COLO829 (cell line): ENCODE measurements around the gene SH3RF3.
"Not testable (repeated sequence)": the region's sequence is repeated elsewhere in the genome, so short reads cannot be mapped to it uniquely, and the experiment has no call there.

ENCODE experiments used
- DNase-seq: peaks from one replicate; pipeline ENCODE4 v3.0.0; 2012; ENCODE audit warnings: low spot score

The SH3RF3 gene

DNA sequence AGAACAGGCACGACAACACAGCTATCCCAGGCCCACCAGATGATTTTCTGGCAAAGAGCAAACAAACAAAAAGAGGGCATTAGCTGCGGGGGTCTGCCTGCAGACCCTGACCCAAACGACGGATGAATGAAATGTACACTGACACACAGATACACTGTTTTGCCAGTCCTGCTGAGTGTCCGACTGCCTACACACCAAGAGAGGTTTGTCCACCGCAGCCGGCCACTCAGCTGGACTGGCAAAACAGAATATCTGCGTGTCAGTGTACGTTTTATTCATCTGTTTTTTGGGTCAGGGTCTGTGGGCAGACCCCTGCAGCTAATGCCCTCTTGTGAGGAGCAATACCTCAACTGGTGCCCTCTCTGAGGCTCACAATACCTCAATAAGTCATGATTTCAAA, 10.7 kb upstream of the SH3RF3 start:
- no peak for DNase-seq

DNA sequence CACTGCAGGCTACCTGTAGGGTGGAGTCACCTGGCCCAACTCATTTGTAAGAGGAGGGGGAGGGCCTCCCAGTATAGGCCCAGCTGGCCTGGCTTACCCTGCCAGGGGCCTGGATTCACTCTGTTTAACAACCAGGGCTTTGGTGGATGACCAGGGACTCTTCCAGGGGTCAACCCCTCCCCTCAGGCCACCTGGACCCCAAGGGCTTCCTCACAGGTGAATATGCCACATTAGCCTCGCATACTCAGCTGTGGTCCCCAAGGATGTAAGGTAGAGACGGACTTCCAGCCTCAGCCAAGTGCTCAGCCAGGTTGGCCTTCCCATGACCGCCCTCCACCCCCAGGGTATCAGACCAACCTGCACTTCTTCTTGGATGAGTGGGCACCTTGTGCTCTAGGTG, 8.8 kb upstream of the SH3RF3 start:
- no peak for DNase-seq

DNA sequence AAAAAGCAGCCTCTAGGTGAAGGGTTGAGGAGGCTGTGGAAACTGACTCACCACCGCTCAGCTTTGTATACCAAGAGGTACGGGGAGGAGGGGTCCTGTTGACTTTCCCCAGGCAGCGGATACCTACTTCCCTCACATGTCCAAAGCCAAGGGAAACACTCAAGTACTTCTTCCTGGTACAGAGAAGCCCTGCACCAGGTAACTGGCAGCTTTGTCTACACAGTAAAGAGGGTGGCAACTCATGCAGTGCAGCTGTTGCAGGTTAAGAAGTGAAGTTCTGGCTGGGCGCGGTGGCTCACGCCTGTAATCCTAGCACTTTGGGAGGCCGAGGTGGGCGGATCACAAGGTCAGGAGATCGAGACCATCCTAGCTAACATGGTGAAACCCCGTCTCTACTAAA, 8.3 kb upstream of the SH3RF3 start:
- DNase-seq, result not testable (repeated sequence)

DNA sequence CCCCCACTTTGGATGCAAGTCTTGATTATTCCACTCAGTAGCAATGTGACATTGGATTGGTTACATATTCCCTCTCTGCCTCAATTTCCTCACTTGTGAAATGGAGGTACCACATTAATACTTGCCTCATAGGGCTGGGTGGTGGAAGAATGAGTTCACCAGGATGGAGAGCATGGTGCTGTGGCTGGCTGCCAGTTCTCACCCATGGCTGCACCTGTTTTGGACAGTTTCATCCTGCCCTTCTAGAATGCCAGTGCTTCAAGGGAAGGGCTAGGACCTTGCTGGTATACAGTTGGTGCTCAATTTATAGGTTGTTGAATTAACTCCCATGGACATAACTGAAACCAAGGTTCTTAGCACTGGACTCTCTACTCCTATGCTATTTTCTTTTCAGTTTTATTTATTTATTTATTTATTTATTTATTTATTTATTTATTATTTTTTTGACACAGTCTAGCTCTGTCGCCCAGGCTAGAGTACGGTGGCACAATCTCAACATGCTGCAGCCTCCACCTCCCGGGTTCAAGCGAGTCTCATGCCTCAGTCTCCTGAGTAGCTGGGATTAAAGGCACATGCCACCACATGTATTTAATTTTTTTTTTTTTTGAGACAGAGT, 5.3 kb upstream of the SH3RF3 start:
- DNase-seq, result no peak

DNA sequence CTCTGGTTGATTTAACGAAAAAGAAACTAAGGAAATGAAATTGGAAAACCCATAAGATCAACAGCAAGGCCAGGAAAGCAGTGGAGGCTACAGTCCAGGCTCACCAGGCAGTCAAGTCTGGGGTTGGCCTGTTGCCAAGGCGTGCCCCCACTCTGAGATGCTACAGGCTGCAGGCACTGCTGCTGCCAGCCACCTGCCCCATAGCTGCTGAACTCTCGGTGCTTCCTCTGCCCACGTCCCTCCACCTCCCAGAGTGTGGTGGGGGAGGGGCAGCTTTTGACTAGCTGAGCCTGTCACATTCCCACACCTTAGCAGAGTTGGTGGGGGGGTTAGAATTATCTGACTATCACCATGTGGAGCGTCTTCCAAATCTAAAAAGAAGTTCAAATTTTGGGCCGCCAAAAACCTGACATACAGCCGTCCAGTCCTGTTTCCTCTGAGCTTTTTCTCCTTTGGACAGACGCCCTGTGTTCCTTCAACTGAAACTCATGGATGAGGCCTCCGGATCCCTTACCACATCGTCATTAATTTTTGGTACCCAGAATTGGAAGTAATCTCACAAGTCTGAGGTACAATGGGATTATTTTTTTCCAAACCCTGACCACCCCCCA, 3.9 kb upstream of the SH3RF3 start:
- no peak for DNase-seq

DNA sequence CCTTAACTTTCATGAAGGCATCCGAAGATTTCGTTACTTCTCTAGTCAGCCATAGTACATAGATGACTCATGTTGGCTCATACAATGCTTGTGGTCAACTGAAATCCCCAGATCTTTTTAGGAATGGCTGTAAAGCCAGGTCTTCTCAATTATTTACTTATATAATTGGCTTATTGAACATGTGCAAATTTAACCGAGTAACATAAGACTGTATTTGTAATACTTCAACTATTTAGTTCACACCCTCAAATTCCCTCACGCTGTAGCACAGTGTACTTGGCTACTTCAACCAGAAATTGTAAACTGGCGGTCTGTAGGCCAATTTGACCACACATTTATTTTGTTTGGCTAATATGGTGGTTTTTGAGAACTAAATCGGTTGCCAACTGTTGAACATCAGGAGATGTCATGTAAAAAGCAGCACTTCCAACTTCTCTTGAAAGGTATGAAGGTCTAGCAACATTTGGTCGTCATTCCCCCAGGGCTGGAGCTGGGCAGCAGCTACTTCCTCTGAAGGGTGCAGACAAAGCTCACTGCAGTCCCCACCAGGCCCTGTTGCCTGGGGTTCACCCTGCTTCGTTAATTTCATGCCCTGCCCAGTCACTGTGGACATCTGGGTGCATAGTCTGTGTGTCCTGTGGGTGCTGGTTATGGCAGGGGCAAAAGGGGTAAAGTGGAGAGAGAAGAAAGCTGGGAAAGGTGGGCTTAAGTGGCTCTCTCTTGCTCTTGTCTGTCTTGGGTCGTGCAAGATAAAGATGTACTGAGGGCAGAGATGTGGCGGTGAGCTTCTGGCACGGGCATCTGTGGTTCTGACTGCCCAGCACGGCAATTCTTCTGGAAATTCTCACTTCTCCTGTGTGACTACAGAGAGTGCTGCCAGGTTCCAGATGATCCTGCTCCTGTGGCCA, 3.2 kb upstream of the SH3RF3 start:
- peak; percentile 62 for DNase-seq

DNA sequence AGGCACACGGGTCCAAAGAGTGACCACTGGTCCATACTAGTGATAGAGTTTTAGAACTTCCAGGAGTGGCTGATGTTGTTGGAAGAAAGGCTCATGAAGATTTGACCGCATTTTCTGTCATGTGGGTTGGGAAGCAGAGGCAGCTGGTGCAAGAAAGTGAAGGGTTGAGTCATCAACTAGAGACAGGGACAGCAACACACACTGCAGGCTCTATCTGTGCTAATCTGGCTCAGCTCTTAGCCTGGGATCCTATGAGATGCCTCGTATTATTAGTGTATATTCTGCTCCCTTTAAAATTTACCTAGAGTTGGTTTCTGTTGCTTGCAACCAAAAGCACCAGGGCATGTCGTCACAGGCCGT, 2.5 kb upstream of the SH3RF3 start:
- peak; percentile 45 for DNase-seq

DNA sequence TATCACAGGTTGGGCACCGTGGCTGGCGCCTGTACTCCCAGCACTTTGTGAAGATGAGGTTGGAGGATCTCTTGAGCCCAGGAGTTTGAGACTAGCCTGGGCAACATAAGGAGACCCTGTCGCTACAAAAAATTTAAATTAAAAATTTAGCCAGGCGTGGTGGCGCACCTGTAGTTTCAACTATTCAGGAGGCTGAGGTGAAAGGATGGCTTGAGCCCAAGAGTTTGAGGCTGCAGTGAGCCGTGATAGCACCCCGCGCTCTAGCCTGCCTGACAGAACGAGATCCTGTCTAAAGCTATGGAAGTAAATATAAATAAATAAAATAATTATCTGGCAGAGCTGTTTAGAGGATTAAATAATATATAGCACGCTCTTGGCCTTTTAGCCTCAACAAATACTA, 1.4 kb upstream of the SH3RF3 start:
- no peak for DNase-seq

DNA sequence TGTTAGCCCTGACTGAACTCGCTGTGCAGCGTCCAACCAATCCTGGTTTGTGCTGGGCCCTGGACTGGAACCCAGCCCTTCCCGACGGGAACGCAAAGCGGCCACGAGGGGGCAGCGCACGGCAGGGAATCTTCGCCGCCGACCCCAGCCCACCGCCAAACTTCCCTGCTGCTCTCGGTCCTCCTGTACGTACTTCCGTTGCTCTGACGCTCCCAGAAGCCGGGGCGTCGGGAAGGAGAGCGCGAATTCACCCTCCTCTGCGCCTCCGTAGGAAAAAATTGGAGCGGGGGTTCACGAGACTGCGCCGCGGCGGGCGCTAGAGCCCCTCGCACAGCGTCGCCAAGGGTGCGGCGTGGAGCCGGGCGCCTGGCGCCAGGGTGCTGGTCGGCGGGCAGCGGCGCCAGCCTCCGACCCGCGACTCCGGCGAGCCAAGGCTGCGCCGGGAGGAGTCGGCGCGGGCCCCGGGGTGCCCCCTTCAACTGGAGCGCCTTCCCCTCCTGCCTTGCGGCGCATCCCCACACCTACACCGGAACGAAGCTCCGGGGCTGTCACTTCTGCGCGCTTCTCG, 873 bp upstream of the SH3RF3 start:
- peak; percentile 70 for DNase-seq

DNA sequence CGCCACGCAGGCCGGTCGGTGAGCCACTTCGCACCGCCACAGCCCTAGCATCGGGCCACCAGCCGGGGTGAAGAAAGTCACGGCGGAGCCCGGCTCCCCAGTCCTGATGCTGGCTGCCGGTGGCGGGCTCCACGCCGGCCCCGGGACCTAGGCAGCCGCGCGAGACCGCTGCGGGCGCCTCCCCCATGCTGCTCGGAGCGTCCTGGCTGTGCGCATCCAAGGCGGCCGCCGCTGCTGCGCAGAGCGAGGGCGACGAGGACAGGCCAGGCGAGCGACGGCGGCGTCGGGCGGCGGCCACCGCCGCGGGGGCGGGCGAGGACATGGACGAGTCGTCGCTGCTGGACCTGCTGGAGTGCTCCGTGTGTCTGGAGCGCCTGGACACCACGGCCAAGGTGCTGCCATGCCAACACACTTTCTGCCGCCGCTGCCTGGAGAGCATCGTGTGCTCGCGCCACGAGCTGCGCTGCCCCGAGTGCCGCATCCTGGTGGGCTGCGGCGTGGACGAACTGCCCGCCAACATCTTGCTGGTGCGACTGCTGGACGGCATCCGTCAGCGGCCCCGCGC, 433 bp downstream of the SH3RF3 start:
- no peak for DNase-seq

DNA sequence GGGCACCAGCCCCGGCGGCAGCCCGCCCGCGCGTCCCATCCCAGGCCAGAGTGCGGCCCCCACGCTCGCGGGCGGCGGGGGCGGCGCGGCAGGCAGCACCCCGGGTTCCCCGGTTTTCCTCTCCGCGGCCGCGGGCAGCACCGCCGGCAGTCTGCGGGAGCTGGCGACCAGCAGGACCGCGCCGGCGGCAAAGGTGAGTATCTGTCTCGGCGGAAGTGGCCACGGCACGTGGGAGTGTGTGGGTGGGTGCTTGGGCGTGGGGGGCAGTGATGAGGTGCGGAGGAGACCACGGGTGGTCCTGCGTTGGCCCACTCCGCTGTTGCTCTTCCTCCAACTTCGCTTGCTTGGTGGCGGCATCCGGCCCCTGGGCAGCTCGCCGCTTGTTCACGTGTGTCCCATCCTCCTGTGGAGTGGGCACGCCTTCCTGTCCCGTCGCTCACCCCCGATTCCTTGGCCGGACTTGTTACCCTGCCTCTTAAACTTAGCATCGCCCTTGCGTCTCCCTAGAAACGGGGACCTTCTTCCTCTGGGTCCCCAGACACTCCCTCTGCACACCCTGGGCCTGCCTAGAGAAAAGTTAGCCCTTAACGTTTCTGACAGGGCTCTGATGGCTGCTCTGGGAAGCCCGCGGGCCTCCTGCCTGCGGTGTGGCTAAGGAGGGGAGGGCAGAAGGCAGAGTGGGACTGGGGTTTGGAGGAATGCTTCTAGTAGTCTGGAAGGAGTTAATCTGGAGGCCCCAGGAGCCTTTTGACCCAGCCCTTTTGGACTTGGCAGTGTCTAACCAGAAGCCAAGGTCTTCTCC, 1.1 kb downstream of the SH3RF3 start:
- no peak for DNase-seq

DNA sequence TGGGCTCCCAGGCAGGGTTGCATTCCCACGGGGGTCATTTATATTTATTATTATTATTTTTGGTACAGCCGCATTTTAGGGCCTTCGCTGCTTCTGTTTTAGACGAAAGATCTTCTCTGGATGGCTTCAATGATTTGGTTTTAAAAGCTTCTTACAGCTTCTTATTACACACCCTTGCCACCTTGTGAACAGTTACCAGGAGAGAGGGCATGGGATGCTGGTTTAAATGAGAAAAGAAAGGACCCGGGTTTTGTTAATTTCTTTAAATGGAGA, 1.7 kb downstream of the SH3RF3 start:
- DNase-seq, result no peak

DNA sequence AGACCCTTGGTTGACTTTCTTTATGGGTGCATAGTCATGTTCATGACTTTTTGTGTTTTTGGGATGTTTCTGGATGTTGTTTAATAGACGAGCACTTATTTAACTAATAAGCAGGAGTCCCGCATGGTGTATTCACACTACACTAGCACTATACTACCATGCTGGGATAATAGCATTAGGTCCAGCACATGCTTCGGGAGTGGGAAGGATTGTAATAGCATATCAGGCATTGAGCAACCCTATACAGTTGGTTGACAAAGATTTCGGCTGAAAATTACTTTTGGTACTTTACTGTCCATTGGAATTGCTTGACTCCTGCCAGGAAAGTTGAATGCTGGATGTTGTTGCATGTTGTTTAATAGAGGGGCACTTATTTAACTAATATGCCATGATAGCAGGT, 2.8 kb downstream of the SH3RF3 start:
- no peak for DNase-seq

DNA sequence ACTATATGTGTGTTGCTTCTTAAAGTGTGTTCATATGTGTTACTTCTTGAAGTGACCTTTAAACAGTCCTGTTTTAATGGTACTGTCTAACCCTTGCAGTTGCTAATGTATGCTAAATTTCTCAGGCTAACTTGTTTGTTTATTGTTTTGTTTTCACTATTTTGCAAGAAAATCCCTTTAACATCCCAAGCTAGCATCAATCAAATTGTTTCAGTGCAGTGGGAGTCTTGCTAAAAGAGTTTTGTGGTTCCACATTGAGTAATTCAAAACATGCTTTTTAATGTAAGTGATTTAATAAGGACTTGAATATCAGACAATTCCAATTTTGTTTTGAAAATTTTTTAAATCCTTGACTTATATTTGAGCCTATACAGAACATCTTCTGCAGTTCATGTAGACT, 3.6 kb downstream of the SH3RF3 start:
- no peak for DNase-seq

DNA sequence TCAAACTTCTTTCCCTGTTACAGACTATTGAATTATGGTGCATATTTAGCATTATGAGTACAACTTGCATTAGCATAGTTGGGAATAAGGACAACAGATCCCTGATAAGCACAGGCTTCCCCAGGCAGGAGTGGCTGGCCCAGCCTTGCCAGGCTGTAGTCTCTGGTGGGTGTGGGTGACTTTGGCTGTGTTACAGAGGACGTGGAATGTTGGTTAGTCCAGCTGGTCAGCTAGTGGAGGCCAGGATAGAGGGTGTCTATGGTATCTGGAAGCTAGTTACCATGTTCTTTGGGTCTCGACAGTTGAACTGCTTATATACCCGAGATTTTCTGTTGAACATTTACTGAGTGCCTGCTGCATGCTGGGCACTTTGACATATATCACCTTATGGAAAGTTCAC, 4.7 kb downstream of the SH3RF3 start:
- no peak for DNase-seq

DNA sequence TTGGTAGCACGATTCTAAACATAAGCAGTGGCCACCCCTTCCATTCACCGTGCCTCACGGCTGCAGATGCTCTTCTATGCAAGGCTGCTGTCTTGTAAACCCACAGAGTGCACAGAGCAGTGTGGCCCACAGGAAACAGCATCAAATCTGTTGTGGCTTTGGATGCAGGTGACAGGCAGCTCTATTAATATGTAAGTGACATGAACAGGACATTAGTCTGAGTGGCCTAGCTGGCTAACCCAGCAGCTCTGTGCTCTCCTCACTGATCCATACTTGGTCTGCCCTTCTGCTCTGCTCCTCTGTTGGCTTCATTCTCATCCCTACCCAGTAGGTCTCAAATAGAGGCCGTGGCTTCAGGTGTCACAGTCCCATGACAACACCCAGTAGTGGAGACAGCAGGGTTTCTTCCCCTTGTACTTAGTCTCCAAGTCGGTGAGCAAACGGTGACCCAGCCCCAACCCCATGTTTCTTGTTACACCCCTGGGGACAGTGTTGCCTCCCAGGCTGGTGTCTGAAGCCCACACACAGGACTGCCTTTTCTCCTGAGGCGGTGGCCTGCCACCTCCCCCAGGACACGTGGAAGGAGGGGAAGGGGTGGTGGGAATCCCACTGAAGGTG, 5.8 kb downstream of the SH3RF3 start:
- DNase-seq, result no peak

DNA sequence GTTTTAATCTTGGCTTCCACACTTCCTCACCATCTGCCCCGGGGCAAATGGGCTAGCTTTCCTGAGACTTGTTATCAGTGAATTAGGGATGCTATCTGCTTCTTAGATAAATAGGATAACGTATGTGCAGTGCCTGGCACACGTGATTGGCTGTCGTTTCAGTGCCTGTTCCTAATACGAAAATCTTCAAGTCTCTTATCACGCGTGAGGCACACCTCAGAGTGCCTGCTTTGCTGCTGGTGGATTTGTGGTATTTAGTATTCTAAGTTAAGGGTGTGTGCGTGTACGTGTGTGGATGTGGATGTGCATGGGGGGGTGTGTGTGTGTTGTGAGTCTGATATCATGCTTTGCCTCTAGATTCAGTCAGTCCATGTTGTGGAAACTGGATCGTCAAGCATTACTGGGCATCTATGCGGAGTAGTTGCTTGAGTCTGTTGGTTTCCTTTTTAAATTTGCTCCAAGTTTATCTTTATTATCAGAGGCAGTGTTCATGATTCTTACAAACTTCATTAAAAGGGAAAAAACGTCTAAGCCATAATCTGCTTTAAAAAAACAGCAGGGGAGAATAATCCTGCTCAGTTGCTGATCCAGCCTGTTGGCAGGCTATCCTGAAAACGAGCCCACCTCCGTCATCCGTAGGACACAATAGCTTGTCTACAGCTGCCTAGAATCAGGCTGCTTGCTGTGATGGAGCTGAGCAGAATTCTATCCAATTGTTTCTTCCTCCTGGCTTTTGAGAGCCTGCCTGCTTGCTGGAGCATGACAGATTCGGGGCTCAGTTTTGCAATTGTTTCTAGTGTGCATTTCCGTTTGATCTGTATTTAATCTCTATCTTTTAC, 6.6 kb downstream of the SH3RF3 start:
- DNase-seq, result no peak

DNA sequence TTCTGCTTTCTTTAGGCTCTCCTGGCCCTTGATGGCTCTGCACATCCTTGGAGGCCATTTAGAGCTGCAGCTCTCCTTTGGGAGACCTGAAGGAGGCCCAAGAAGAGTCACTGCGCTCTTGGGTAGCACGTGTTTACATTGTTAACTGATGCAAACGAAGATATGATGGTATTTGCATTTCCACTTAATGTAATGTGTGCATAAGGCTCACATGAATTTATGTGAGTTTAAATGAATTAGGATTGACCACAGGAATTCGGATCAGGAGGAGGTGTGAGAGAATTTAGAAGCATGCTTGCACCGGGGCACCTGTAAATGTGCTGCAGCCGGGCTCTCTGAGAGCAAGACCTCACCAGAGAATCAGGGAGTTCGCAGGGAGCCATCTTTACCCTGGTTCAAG, 7.5 kb downstream of the SH3RF3 start:
- DNase-seq, result no peak

DNA sequence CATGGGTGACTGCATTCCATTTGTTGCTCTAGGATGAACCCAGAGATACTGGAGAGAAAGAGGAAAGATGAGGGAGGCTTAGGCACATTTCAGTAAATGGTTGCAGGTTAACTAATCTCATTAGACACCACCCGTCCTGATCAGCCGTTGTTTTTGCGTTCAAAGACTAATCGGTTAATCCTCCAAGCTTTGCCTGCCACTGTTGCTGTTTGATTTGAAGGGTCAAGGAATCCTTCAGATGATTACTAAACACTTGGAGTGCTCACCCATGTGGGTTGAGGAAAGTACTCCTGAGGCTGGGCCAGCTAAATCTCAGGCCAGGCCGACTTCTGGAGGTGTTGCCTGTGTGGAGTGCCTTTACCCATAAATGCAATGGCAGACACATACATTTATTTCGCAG, 8.6 kb downstream of the SH3RF3 start:
- DNase-seq, result no peak

DNA sequence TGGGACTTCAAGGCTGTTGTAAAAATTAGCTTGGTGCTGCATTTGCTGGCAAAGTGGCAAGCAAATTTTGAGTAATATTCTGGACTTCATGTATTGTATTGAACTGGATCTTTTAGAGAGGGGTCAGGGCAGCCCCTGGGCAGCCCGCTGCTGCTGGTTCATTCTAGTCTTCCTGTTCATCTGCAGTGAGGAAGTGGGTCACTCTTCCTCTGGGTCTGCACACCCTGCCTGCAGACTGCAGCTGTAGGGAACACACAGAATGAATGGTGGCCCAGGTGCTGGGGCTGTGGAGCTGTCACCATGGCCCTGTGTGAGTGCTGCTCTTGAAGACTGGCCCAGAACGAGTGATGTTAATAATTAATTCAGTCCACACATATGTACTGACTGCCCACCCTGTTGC, 9.4 kb downstream of the SH3RF3 start:
- DNase-seq, result no peak

DNA sequence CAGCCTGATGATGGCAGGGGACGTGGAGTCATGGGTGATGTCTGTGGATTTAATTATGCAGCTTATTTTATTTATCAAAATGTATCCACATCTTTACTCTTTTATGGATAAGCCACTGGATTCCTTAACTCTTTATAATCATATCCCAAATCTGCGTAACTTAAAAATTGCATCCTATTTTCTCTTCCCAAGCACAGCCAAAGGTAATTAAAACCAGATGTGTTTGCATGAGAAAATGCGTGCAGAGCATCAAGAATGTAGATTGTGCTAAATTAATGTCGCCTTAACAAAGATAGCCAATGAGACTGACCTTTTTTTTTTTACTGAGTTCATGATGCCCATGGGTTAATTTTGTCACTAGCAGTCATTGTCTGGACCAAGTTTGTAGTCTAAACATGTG, 10.0 kb downstream of the SH3RF3 start:
- no peak for DNase-seq
